H1 (cell line): Measurements from ENCODE around the gene ECT2L.

ENCODE experiments used
- SP2 ChIP-seq: IDR thresholded peaks from 2 replicates; pipeline ENCODE4 v1.6.1; 2012; ENCODE audit warnings: mild to moderate bottlenecking, low read length, inconsistent platforms
- TAF1 ChIP-seq: IDR thresholded peaks from 2 replicates; pipeline ENCODE4 v1.6.1; 2011; ENCODE audit warnings: mild to moderate bottlenecking, low read depth, low read length

DNA sequence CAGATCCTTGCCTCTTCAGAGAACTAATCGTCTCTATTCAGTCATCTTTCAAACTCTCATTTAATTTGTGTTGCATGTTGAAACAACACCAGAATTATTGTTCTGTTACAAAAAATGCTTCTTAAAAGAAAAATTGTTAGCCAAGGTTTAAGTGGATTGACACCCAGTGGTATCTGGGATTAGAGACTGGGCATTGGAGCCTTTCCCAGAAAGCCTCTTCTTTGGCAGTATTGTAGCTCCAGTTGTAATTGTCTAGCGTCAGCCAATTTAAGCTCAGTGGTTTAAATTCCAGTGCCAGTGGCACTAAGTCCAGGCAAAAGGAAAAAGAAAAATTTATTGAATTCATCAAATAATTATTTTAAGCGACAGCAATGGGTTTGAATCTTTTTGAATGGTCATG, 21.5 kb upstream of the ECT2L start:
- no peak for TF ChIP-seq TAF1
- TF ChIP-seq SP2 = no peak
